Ovary (tissue), 9 donors: ENCODE results near the gene GPS1. TPM values are rescaled to one million over a fixed set of nuclear protein-coding genes. Genes with fewer than 3 reads are reported as not detected.

Source experiments
- DNase-seq, 5 donors: peaks; one replicate each; pipeline ENCODE4 v3.0.0-alpha.2; 2019 to 2020
- H3K27ac ChIP-seq, 2 donors: fragments of 200-600 bp; one replicate each; pipeline versions ENCODE4 v1.5.1 to v1.8.0; 2019 to 2022
- H3K27me3 ChIP-seq: fragments of 200-600 bp; one replicate; pipeline ENCODE4 v1.8.0; 2022
- H3K36me3 ChIP-seq: fragments of 200-600 bp; sonication (generic); one replicate; pipeline ENCODE4 v1.5.1; 2019
- H3K4me1 ChIP-seq: one replicate; pipeline ENCODE4 v1.8.1; 2013; ENCODE audit warnings: mild to moderate bottlenecking, moderate library complexity; ENCODE audit not compliant: insufficient read depth
- H3K4me3 ChIP-seq: fragments of 200-600 bp; sonication (generic); one replicate; pipeline ENCODE4 v1.5.1; 2017
- H3K9me3 ChIP-seq, 2 donors: fragments of 200-600 bp in 1 of 2; sonication (generic) in 1 of 2; one replicate each; pipeline versions ENCODE4 v1.5.1 to v1.8.1; 2013 to 2019; ENCODE audit warnings: mild to moderate bottlenecking in 1 of 2, moderate library complexity in 1 of 2
- EP300 ChIP-seq: sonication (generic); formaldehyde crosslinking; IDR thresholded peaks from one replicate; pipeline ENCODE4 v1.6.1; 2017; ENCODE audit warnings: antibody characterized with exemption
- POLR2A ChIP-seq: fragments of 450-650 bp; IDR thresholded peaks from one replicate; pipeline ENCODE4 v1.6.1; 2017; ENCODE audit warnings: antibody characterized with exemption, mild to moderate bottlenecking, moderate library complexity
- WGBS, 3 donors: extraction: QIAGEN DNeasy Blood & Tissue Kit in 1 of 3; methylation state at CpG; one replicate each; pipeline versions ENCODE4 v1.1.5 to v1.1.7; 2013 to 2017; 5-methylcytosine and 5-hydroxymethylcytosine counted together
- intact Hi-C, 4 donors: fragments of 100-400 bp; cut with DNase I; formaldehyde crosslinking; loops; one replicate each; pipeline versions ENCODE4 v1.11.0 to v1.15.1; 2022 to 2023
- polyA plus RNA-seq, 2 donors: library from polyadenylated mRNA; stranded (reverse); fragments of 200-250 nt in 1 of 2; fragments of 350-450 nt in 1 of 2; fragmentation: Illumina TruSeq in 1 of 2; extraction: RNeasy Lipid Tissue Mini Kit (QIAGEN cat#74804) in 1 of 2; gene quantifications; one replicate each; pipeline ENCODE4 v1.2.3, GENCODE V29; 2013 to 2014
- total RNA-seq, 7 donors: library from RNA; depleted of rRNA in 2 of 7; stranded (reverse); fragments of >200 nt in 2 of 7; fragmentation: NEBNext Ultra II Directional in 3 of 7; extraction: Animal tissue kit (Norgen Biotek cat#: 25700) in 3 of 7; gene quantifications; one replicate each; pipeline versions ENCODE4 v1.1.0 to v1.2.4, GENCODE V29; 2016 to 2023
- TF ChIP-seq, protein P1 (sequence below), 3 donors: fragments of 450-650 bp in 2 of 3; fragments of 200-600 bp in 1 of 3; IDR thresholded peaks; one replicate each; pipeline versions ENCODE4 v1.5.1 to v1.8.0; 2016 to 2022; ENCODE audit warnings: antibody characterized with exemption in 3 of 3, mild to moderate bottlenecking in 1 of 3
- donor health status: DM: no; HTN: no; CAD: no; lungs with moderate emphysema.
- donor health status: DM: no; HTN: no; CAD: no.
- donor health status: Bipolar disorder and iron deficiency.
- donor health status: DM: yes; HTN: yes; CAD: no.
- donor health status: DM: no; HTN: no; CAD: no.
- donor health status: DM: yes; HTN: yes; CAD: no.

Gene GPS1
- total and polyA plus RNA-seq, 9 donors: 12.4 to 96.2 (median 77.8) TPM

GRCh38 chr17:82056729-82057621, 5.3 kb downstream of the GPS1 start:
- no peak overlapping the region for H3K4me3 ChIP-seq
- peak in 3 of 5 donors; percentile 10 to 34 (median 17) for DNase-seq
- 75 to 81% (median 78%) methylated on average over 28 to 29 of the region's 29 CpGs for WGBS, 3 donors
- no peak overlapping the region for H3K27ac ChIP-seq
- H3K27me3 ChIP-seq: no peaks in the 10 kb centered on the region
- intact Hi-C loops: loop anchor here in 1 of 4 donors (10.0 kb wide), 1 partner anchor 62 kb away; no protein-coding TSS in a partner anchor
- H3K36me3 ChIP-seq: no peaks in the 10 kb centered on the region
- no peaks in the 10 kb centered on the region for H3K4me1 ChIP-seq
- TF ChIP-seq EP300 (no peak), POLR2A (no peak)
- TF ChIP-seq, protein P1, sequence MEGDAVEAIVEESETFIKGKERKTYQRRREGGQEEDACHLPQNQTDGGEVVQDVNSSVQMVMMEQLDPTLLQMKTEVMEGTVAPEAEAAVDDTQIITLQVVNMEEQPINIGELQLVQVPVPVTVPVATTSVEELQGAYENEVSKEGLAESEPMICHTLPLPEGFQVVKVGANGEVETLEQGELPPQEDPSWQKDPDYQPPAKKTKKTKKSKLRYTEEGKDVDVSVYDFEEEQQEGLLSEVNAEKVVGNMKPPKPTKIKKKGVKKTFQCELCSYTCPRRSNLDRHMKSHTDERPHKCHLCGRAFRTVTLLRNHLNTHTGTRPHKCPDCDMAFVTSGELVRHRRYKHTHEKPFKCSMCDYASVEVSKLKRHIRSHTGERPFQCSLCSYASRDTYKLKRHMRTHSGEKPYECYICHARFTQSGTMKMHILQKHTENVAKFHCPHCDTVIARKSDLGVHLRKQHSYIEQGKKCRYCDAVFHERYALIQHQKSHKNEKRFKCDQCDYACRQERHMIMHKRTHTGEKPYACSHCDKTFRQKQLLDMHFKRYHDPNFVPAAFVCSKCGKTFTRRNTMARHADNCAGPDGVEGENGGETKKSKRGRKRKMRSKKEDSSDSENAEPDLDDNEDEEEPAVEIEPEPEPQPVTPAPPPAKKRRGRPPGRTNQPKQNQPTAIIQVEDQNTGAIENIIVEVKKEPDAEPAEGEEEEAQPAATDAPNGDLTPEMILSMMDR (IDR thresholded peaks at IDR 0.05): no peak
- H3K9me3 ChIP-seq: no peaks in the 10 kb centered on the region

GRCh38 chr17:82058230-82058854, 6.6 kb downstream of the GPS1 start:
- DNase-seq: peak in 2 of 5 donors; percentile 8 to 14
- 65 to 72% (median 69%) methylated on average over 17 of the region's 17 CpGs for WGBS, 3 donors
- no peaks in the 10 kb centered on the region for H3K27me3 ChIP-seq
- TF ChIP-seq, protein P1 (IDR thresholded peaks at IDR 0.05): no peak
- no peak for TF ChIP-seq POLR2A
- TF ChIP-seq EP300: no peak
- no peaks in the 10 kb centered on the region for H3K4me1 ChIP-seq
- no peak overlapping the region for H3K4me3 ChIP-seq
- H3K36me3 ChIP-seq: no peaks in the 10 kb centered on the region
- intact Hi-C loops: loop anchor here in 1 of 4 donors (10.0 kb wide), 1 partner anchor 64 kb away; no protein-coding TSS in a partner anchor
- H3K9me3 ChIP-seq: no peaks in the 10 kb centered on the region
- no peak overlapping the region for H3K27ac ChIP-seq

DNA sequence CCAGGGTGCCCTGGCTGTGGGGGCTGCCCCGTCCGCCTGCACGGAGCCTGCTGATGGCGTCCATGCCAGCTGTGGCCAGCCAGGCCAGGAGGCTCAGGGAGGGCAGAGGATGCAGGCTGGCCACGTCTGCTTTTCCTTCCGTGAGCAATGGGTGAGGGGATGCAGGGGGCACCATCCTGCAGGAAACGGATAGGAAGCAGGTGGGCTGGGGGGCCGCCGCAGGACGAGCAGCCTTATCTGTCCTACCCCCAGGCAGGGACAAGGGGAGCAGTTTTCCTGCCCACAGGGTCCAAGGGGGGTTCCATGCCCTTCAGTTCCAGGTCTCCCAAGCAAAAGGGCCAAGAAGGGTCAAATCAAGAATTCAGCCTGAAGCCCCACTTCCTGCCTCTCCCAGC, 7.2 kb downstream of the GPS1 start:
- Histone ChIP-seq H3K9me3 (no peaks in the 10 kb centered on the region), H3K36me3 (no peaks in the 10 kb centered on the region), H3K4me3 (no peak overlapping the region), H3K4me1 (no peaks in the 10 kb centered on the region), H3K27me3 (no peaks in the 10 kb centered on the region), H3K27ac (no peak overlapping the region)
- peak in 1 of 5 donors; percentile 9 for DNase-seq
- TF ChIP-seq EP300: no peak
- TF ChIP-seq, protein P1 (IDR thresholded peaks at IDR 0.05): no peak
- TF ChIP-seq POLR2A: no peak
- intact Hi-C loops: loop anchor here in 1 of 4 donors (10.0 kb wide), 1 partner anchor 64 kb away; no protein-coding TSS in a partner anchor
- 76 to 83% (median 76%) methylated on average over 10 of the region's 10 CpGs for WGBS, 3 donors

DNA sequence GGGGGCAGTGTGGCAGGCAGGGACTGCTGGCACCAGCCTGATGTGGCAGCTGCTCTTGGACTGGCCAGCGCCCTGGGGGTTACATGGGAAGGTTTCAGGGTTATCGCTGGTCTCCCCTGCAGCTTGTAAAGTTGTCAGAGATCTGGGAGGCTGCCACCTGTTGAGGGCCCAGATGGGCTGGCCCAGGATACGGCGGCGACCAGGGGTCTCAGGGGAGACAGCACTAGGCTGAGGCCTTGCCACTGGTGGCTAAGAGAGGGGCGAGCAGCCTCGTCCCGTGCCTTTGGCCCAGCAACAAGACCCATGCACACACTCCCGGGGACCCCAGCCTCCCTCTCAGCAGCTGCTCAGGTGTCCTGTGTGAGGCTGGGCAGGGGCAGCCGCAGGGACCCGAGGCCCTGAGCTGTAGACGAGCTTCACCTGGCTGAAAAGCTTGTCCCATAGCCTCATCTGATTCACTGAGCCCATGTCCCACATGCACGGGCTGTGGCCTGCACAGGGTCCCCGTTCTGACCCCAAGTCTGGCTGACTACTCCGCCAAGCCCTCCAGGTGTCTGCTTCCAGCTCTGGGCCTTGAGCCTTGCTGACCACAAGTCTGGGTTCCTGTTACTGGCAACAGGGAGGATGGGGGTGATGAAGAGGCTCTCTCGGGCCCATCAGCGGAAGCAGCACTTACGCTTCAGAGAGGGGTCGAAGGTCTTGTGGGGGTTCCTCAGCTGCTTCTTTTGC, 7.7 kb downstream of the GPS1 start:
- H3K27ac ChIP-seq: no peak overlapping the region
- 63 to 65% (median 64%) methylated on average over 19 of the region's 19 CpGs for WGBS, 3 donors
- TF ChIP-seq EP300: no peak
- TF ChIP-seq POLR2A: no peak
- no peaks in the 10 kb centered on the region for H3K27me3 ChIP-seq
- H3K4me3 ChIP-seq: no peak overlapping the region
- H3K9me3 ChIP-seq: no peaks in the 10 kb centered on the region
- no peaks in the 10 kb centered on the region for H3K4me1 ChIP-seq
- no peaks in the 10 kb centered on the region for H3K36me3 ChIP-seq
- peak in 1 of 5 donors; percentile 11 for DNase-seq
- intact Hi-C loops: loop anchor here in 1 of 4 donors (10.0 kb wide), 1 partner anchor 65 kb away; no protein-coding TSS in a partner anchor
